Gastrocnemius medialis (tissue), 4 donors: ENCODE results near the gene CMIP. TPM values are rescaled to one million over a fixed set of nuclear protein-coding genes. Genes with fewer than 3 reads are reported as not detected.

Source experiments
- ATAC-seq, 2 donors: fragments of 150-250 bp; one replicate each; pipeline ENCODE4 v1.9.1; 2016
- DNase-seq, 2 donors: peaks; one replicate each; pipeline ENCODE4 v3.0.0-alpha.2; 2019
- H3K27ac ChIP-seq, 4 donors: fragments of 200-600 bp; sonication (generic); 1 replicate in 1 of 4; 2 replicates in 3 of 4; pipeline ENCODE4 v1.5.1; 2016 to 2018; ENCODE audit warnings: mild to moderate bottlenecking in 2 of 4, moderate library complexity in 1 of 4
- H3K27me3 ChIP-seq, 3 donors: fragments of 200-600 bp; sonication (generic) in 2 of 3; 1 replicate in 1 of 3; 2 replicates in 2 of 3; pipeline versions ENCODE4 v1.5.1 to v1.6.0; 2016 to 2019; ENCODE audit warnings: mild to moderate bottlenecking in 1 of 3, moderate library complexity in 1 of 3
- H3K36me3 ChIP-seq, 2 donors: fragments of 200-600 bp; sonication (generic) in 1 of 2; one replicate each; pipeline ENCODE4 v1.5.1; 2017 to 2018
- H3K4me1 ChIP-seq, 2 donors: fragments of 200-600 bp; sonication (generic) in 1 of 2; one replicate each; pipeline ENCODE4 v1.5.1; 2016 to 2017; ENCODE audit warnings: mild to moderate bottlenecking in 2 of 2
- H3K4me3 ChIP-seq, 4 donors: fragments of 200-600 bp; sonication (generic) in 3 of 4; 1 replicate in 1 of 4; 2 replicates in 3 of 4; pipeline ENCODE4 v1.5.1; 2016 to 2019; ENCODE audit warnings: mild to moderate bottlenecking in 2 of 4
- H3K9me3 ChIP-seq, 3 donors: fragments of 200-600 bp; sonication (generic) in 2 of 3; 1 replicate in 1 of 3; 2 replicates in 2 of 3; pipeline ENCODE4 v1.5.1; 2016 to 2019
- CTCF ChIP-seq, 5 experiments: fragments of 450-650 bp in 3 of 5; fragments of 200-600 bp in 2 of 5; sonication (generic) in 2 of 5; IDR thresholded peaks in 4 of 5; conservative IDR thresholded peaks in 1 of 5; 1 replicate in 4 of 5; 2 replicates in 1 of 5; pipeline ENCODE4 v1.5.1; 2016 to 2019; ENCODE audit warnings: antibody characterized with exemption in 5 of 5, mild to moderate bottlenecking in 3 of 5, moderate library complexity in 3 of 5
- POLR2A ChIP-seq, 2 donors: fragments of 450-650 bp; IDR thresholded peaks; one replicate each; pipeline ENCODE4 v1.6.1; 2017; ENCODE audit warnings: antibody characterized with exemption in 2 of 2, mild to moderate bottlenecking in 2 of 2, moderate library complexity in 2 of 2
- in situ Hi-C, 4 donors: fragments of 200-750 bp; cut with MboI; loops; one replicate each; pipeline versions ENCODE4 v1.15.0 to v1.8.0; 2017; ENCODE audit warnings: low sequenced_read_pairs in 4 of 4
- intact Hi-C: fragments of 100-400 bp; cut with DNase I; formaldehyde crosslinking; loops from one replicate; pipeline ENCODE4 v1.15.1; 2023; ENCODE audit warnings: low total_unique reads
- total RNA-seq, 4 donors: library from RNA; depleted of rRNA; stranded (reverse); fragments of >200 nt; gene quantifications; one replicate each; pipeline versions ENCODE4 v1.1.0 to v1.2.3, GENCODE V29; 2016

Gene CMIP
- total RNA-seq, 4 donors from 2014 or later = 0.90 to 5.1 (median 2.7) TPM

DNA sequence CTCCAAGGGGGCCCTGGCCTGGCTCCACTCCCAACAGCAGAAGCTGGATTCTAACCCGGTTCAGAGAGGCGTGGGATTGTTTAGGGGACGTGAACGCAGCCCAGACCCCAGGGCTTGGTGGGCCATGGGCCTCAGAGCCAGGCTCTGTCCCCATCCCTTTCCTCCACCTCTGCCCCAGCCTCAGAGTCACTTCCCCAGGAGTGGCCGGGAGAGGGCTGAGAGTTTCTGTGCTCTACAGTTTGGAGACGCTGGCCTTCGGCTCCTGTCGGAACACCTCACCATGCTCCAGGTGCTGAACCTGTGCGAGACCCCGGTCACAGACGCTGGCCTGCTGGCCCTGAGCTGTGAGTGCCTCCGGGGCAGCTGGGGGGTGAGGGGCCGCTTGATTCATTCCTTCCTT lies 260.7 kb downstream of the CMIP start:
- Histone ChIP-seq H3K9me3 (no peaks in the 10 kb centered on the region), H3K27ac (no peak overlapping the region), H3K4me1 (no peaks in the 10 kb centered on the region), H3K36me3 (no peaks in the 10 kb centered on the region), H3K4me3 (no peak overlapping the region), H3K27me3 (no peaks in the 10 kb centered on the region)
- ATAC-seq (no peak), DNase-seq (no peak)
- in situ Hi-C loops = no loop called here
- TF ChIP-seq POLR2A (IDR thresholded peaks at IDR 0.05) (no peak), CTCF (IDR thresholded peaks at IDR 0.05 in 4 of 5, conservative IDR thresholded peaks at IDR 0.05 in 1 of 5) (no peak)
- intact Hi-C loops = no loop called here

DNA sequence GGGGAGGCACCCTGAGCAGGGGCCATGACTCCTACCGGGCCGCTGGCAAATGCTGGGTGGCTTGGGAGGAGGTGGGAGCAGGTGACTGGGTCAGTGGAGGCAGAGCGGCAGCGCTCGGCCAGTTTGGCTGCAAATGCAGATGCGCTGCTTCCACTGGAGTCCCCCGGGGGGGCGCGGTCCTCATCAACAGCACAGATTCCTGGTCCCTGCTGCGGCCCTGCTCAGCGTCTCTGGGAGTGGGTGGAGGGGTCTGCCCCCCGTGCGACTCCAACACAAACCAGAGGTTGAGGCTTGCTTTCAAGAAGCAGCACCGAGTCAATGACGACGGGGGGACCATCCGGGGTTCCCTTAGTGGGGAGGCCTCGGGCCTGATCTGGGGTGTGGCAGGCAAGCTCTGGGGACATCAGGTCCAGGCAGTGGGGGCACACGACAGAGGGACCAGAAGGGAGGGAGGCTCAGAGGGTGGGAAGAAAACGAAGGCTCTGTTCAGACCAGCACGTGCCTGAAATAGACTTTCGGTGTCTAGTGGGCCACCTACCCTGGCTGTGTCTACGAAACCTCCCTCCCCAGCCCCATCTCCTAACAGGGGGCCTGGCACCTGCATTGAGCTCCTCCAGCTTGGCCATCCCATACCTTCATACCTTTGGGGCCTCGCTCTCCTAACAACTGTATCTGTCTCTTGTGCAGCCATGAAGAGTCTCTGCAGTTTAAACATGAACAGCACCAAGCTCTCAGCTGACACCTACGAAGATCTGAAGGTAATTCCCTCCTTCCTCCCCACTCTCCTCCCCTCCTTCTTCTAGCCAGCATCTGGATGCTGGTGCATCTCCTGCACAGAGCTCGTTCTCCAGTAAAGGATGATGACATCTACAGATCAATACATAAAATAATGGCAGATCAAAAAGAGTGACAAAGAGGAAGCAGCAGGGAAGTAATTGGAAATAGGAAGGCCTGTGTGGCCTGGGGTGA lies 262.0 kb downstream of the CMIP start:
- intact Hi-C loops (loop anchor here (1.0 kb wide), 1 partner anchor 43 kb away; no protein-coding TSS in a partner anchor), in situ Hi-C loops (no loop called here)
- ATAC-seq (no peak), DNase-seq (no peak)
- no peak overlapping the region for H3K4me3 ChIP-seq
- H3K4me1 ChIP-seq = no peaks in the 10 kb centered on the region
- no peaks in the 10 kb centered on the region for H3K9me3 ChIP-seq
- no peak for TF ChIP-seq CTCF (IDR thresholded peaks at IDR 0.05 in 4 of 5, conservative IDR thresholded peaks at IDR 0.05 in 1 of 5)
- no peak for TF ChIP-seq POLR2A (IDR thresholded peaks at IDR 0.05)
- H3K27me3 ChIP-seq = no peaks in the 10 kb centered on the region
- H3K27ac ChIP-seq = no peak overlapping the region
- no peaks in the 10 kb centered on the region for H3K36me3 ChIP-seq

- ATAC-seq (no peak), DNase-seq (no peak)
- Histone ChIP-seq H3K4me1 (no peaks in the 10 kb centered on the region), H3K9me3 (no peaks in the 10 kb centered on the region), H3K36me3 (no peaks in the 10 kb centered on the region), H3K27ac (no peak overlapping the region), H3K27me3 (no peaks in the 10 kb centered on the region), H3K4me3 (no peak overlapping the region)
- in situ Hi-C loops = no loop called here
- intact Hi-C loops = no loop called here
- TF ChIP-seq POLR2A (IDR thresholded peaks at IDR 0.05) (no peak), CTCF (IDR thresholded peaks at IDR 0.05 in 4 of 5, conservative IDR thresholded peaks at IDR 0.05 in 1 of 5) (no peak)
Measured at GRCh38 chr16:81707411-81708265, 263.0 kb downstream of the CMIP start.

DNA sequence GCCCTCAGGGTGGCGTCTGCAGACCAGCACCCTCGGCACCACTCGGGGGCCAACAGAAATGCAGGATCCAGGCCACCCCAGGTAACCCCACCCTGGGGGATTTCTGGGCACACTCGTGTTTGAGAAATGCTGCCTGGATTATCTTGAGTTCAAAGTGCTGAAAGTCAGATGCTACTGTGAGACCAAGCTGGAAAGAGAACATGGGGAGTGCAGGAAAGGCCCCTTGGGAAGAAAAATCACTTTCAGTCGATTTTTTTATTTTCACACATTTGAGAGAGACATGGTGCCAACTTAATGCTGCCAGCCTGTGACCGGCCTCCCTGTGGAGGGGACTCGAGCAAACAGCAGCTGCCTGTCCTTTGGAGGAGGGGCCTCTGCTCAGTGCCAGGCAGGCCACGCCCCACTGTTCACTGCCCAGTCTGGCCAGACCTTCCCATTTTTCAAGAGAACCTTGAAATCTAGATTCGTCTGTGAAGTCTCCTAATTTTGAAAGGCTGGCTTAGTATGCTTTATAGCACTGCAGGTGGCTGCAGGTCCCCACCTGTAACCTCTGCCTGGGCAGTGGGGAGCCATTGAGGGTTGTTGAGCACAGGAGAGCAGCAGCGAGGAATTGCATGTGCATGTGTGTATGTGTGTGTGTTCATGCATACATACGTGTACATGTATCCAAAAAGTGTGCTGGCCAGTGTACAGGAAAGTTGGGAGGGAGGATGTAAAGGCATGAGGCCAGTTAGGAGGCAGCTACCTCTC lies 263.8 kb downstream of the CMIP start:
- ATAC-seq = no peak
- in situ Hi-C loops = no loop called here
- no peak overlapping the region for H3K27ac ChIP-seq
- H3K4me1 ChIP-seq = no peaks in the 10 kb centered on the region
- no peaks in the 10 kb centered on the region for H3K36me3 ChIP-seq
- DNase-seq = no peak
- H3K4me3 ChIP-seq = no peak overlapping the region
- H3K27me3 ChIP-seq = no peaks in the 10 kb centered on the region
- H3K9me3 ChIP-seq = no peaks in the 10 kb centered on the region
- TF ChIP-seq CTCF (IDR thresholded peaks at IDR 0.05 in 4 of 5, conservative IDR thresholded peaks at IDR 0.05 in 1 of 5) = no peak
- TF ChIP-seq POLR2A (IDR thresholded peaks at IDR 0.05) = no peak
- intact Hi-C loops = no loop called here
